ENCODE measurements around the gene CTAGE9.
"Not testable (repeated sequence)": the region's sequence is repeated elsewhere in the genome, so short reads cannot be mapped to it uniquely, and the experiment has no call there.

The CTAGE9 gene

GRCh38 chr6:131710917-131711316, at the start of gene CTAGE9:
TSS of gene CTAGE9 (minus strand) at chr6:131711017. CDS start at chr6:131711017, 0 bp downstream.
- H3K27me3 Mint-ChIP-seq; H3K36me3 Mint-ChIP-seq (ENCODE audit: low read depth); intact Hi-C loops (cut with micrococcal nuclease); H3K9me3 Mint-ChIP-seq; H3K4me1 Mint-ChIP-seq (ENCODE audit: low read depth); H3K4me3 Mint-ChIP-seq; H3K27ac Mint-ChIP-seq: not testable (repeated sequence)

GRCh38 chr6:131758920-131759319, 48.1 kb upstream of the CTAGE9 start:
- Mint-ChIP-seq H3K4me3 (no peak overlapping the region), H3K27me3 (peaks cover 1% of the 10 kb centered on the region), H3K27ac (no peak overlapping the region), H3K9me3 (no peaks in the 10 kb centered on the region), H3K4me1 (ENCODE audit: low read depth) (no peaks in the 10 kb centered on the region), H3K36me3 (ENCODE audit: low read depth) (no peaks in the 10 kb centered on the region)
- intact Hi-C loops (cut with micrococcal nuclease), result no loop called here

GRCh38 chr6:131756039-131756438, 45.2 kb upstream of the CTAGE9 start:
- no peak overlapping the region for H3K4me3 Mint-ChIP-seq
- no peaks in the 10 kb centered on the region for H3K9me3 Mint-ChIP-seq
- peaks cover 1% of the 10 kb centered on the region for H3K27me3 Mint-ChIP-seq
- no peaks in the 10 kb centered on the region for H3K36me3 Mint-ChIP-seq (ENCODE audit: low read depth)
- no peaks in the 10 kb centered on the region for H3K4me1 Mint-ChIP-seq (ENCODE audit: low read depth)
- H3K27ac Mint-ChIP-seq, result no peak overlapping the region
- intact Hi-C loops (cut with micrococcal nuclease), result no loop called here

- H3K4me1 Mint-ChIP-seq (ENCODE audit: low read depth), result no peaks in the 10 kb centered on the region
- H3K27me3 Mint-ChIP-seq, result peaks cover 1% of the 10 kb centered on the region
- H3K36me3 Mint-ChIP-seq (ENCODE audit: low read depth), result no peaks in the 10 kb centered on the region
- no peaks in the 10 kb centered on the region for H3K9me3 Mint-ChIP-seq
- H3K4me3 Mint-ChIP-seq, result no peak overlapping the region
- no peak overlapping the region for H3K27ac Mint-ChIP-seq
- intact Hi-C loops (cut with micrococcal nuclease), result no loop called here
These were observed 44.8 kb upstream of the CTAGE9 start for GRCh38 chr6:131755597-131755996.

GRCh38 chr6:131754715-131755567, 44.1 kb upstream of the CTAGE9 start:
- H3K27ac Mint-ChIP-seq, result no peak overlapping the region
- no peaks in the 10 kb centered on the region for H3K4me1 Mint-ChIP-seq (ENCODE audit: low read depth)
- H3K36me3 Mint-ChIP-seq (ENCODE audit: low read depth), result no peaks in the 10 kb centered on the region
- intact Hi-C loops (cut with micrococcal nuclease), result no loop called here
- peaks cover 1% of the 10 kb centered on the region for H3K27me3 Mint-ChIP-seq
- no peaks in the 10 kb centered on the region for H3K9me3 Mint-ChIP-seq
- H3K4me3 Mint-ChIP-seq, result no peak overlapping the region

- Mint-ChIP-seq H3K9me3 (no peaks in the 10 kb centered on the region), H3K4me3 (no peak overlapping the region), H3K27me3 (peaks cover 1% of the 10 kb centered on the region), H3K27ac (no peak overlapping the region), H3K36me3 (ENCODE audit: low read depth) (no peaks in the 10 kb centered on the region), H3K4me1 (ENCODE audit: low read depth) (no peaks in the 10 kb centered on the region)
- intact Hi-C loops (cut with micrococcal nuclease), result no loop called here
These were observed 43.3 kb upstream of the CTAGE9 start for GRCh38 chr6:131754088-131754487.

GRCh38 chr6:131751012-131751715, 40.3 kb upstream of the CTAGE9 start:
- H3K9me3 Mint-ChIP-seq; H3K36me3 Mint-ChIP-seq (ENCODE audit: low read depth); H3K27me3 Mint-ChIP-seq; H3K27ac Mint-ChIP-seq; H3K4me1 Mint-ChIP-seq (ENCODE audit: low read depth); intact Hi-C loops (cut with micrococcal nuclease); H3K4me3 Mint-ChIP-seq: not testable (repeated sequence)

- H3K27me3 Mint-ChIP-seq, result no peaks in the 10 kb centered on the region
- H3K9me3 Mint-ChIP-seq, result no peaks in the 10 kb centered on the region
- H3K27ac Mint-ChIP-seq, result no peak overlapping the region
- no peak overlapping the region for H3K4me3 Mint-ChIP-seq
- no peaks in the 10 kb centered on the region for H3K36me3 Mint-ChIP-seq (ENCODE audit: low read depth)
- H3K4me1 Mint-ChIP-seq (ENCODE audit: low read depth), result no peaks in the 10 kb centered on the region
- intact Hi-C loops (cut with micrococcal nuclease), result no loop called here
These were observed 38.2 kb upstream of the CTAGE9 start for GRCh38 chr6:131749023-131749422.

GRCh38 chr6:131747821-131748353, 37.1 kb upstream of the CTAGE9 start:
- H3K27me3 Mint-ChIP-seq, result no peaks in the 10 kb centered on the region
- H3K9me3 Mint-ChIP-seq, result no peaks in the 10 kb centered on the region
- no peak overlapping the region for H3K4me3 Mint-ChIP-seq

GRCh38 chr6:131745476-131745875, 34.7 kb upstream of the CTAGE9 start:
- Mint-ChIP-seq H3K4me3 (no peak overlapping the region), H3K27ac (no peak overlapping the region), H3K27me3 (no peaks in the 10 kb centered on the region), H3K36me3 (ENCODE audit: low read depth) (no peaks in the 10 kb centered on the region), H3K4me1 (ENCODE audit: low read depth) (no peaks in the 10 kb centered on the region), H3K9me3 (no peaks in the 10 kb centered on the region)
- intact Hi-C loops (cut with micrococcal nuclease), result no loop called here

More at GRCh38 chr6:131747821-131748353, 37.1 kb upstream of the CTAGE9 start:
- Mint-ChIP-seq H3K27ac (no peak overlapping the region), H3K36me3 (ENCODE audit: low read depth) (no peaks in the 10 kb centered on the region), H3K4me1 (ENCODE audit: low read depth) (no peaks in the 10 kb centered on the region)
- intact Hi-C loops (cut with micrococcal nuclease), result no loop called here

- Mint-ChIP-seq H3K27me3 (no peaks in the 10 kb centered on the region), H3K4me1 (ENCODE audit: low read depth) (no peaks in the 10 kb centered on the region), H3K4me3 (no peak overlapping the region), H3K27ac (no peak overlapping the region), H3K9me3 (no peaks in the 10 kb centered on the region), H3K36me3 (ENCODE audit: low read depth) (no peaks in the 10 kb centered on the region)
- intact Hi-C loops (cut with micrococcal nuclease), result no loop called here
These were observed 33.8 kb upstream of the CTAGE9 start for GRCh38 chr6:131744432-131745287.

- intact Hi-C loops (cut with micrococcal nuclease), result no loop called here
- no peaks in the 10 kb centered on the region for H3K36me3 Mint-ChIP-seq (ENCODE audit: low read depth)
- H3K27ac Mint-ChIP-seq, result no peak overlapping the region
- no peak overlapping the region for H3K4me3 Mint-ChIP-seq
- H3K27me3 Mint-ChIP-seq, result no peaks in the 10 kb centered on the region
- no peaks in the 10 kb centered on the region for H3K4me1 Mint-ChIP-seq (ENCODE audit: low read depth)
- H3K9me3 Mint-ChIP-seq, result no peaks in the 10 kb centered on the region
These were observed 31.0 kb upstream of the CTAGE9 start for GRCh38 chr6:131741688-131742393.

- H3K27me3 Mint-ChIP-seq, result peaks cover 3% of the 10 kb centered on the region
- H3K9me3 Mint-ChIP-seq, result no peaks in the 10 kb centered on the region
- no peaks in the 10 kb centered on the region for H3K4me1 Mint-ChIP-seq (ENCODE audit: low read depth)
- H3K27ac Mint-ChIP-seq, result no peak overlapping the region
- no peak overlapping the region for H3K4me3 Mint-ChIP-seq
- no peaks in the 10 kb centered on the region for H3K36me3 Mint-ChIP-seq (ENCODE audit: low read depth)
- intact Hi-C loops (cut with micrococcal nuclease), result no loop called here
These were observed 29.3 kb upstream of the CTAGE9 start for GRCh38 chr6:131740161-131740560.
